GM10266 (cell line): ENCODE results near the gene ITGAX.

Source experiments
- DNase-seq: peaks from one replicate; pipeline ENCODE4 v3.0.0; 2012; ENCODE audit errors: extremely low spot score
- CTCF ChIP-seq: IDR thresholded peaks from 2 replicates; pipeline ENCODE4 v1.5.1; 2012; ENCODE audit warnings: mild to moderate bottlenecking, low read depth; ENCODE audit not compliant: control insufficient read depth, insufficient read depth; ENCODE audit errors: missing control alignments

ITGAX gene

DNA sequence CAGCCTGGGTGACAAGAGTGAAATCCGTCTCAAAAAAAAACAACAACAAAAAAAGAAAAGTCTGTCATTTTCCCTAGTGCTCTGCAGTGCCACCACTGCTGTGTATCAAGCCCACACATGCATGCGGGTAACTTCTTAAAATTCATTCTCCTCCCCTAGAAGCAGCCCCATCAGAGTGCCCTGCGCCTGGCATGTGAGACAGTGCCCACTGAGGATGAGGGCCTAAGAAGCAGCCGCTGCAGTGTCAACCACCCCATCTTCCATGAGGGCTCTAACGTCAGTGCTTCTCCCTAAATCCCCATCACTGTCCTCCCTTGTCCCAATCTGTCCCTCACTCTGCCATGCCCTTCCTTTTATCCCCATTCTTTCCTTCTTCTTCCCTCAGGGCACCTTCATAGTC is 62.9 kb downstream of the ITGAX start:
- TF ChIP-seq CTCF, result no peak

GRCh38 chr16:31420037-31420436 is 65.1 kb downstream of the ITGAX start:
- DNase-seq, result no peak
- no peak for TF ChIP-seq CTCF

More for the DNA sequence above, 62.9 kb downstream of the ITGAX start:
- no peak for DNase-seq

GRCh38 chr16:31421587-31421986 is 66.6 kb downstream of the ITGAX start:
- DNase-seq, result peak; percentile 60
- no peak for TF ChIP-seq CTCF

- no peak for TF ChIP-seq CTCF
- DNase-seq, result no peak
These were observed 68.3 kb downstream of the ITGAX start for GRCh38 chr16:31423241-31423640.

DNA sequence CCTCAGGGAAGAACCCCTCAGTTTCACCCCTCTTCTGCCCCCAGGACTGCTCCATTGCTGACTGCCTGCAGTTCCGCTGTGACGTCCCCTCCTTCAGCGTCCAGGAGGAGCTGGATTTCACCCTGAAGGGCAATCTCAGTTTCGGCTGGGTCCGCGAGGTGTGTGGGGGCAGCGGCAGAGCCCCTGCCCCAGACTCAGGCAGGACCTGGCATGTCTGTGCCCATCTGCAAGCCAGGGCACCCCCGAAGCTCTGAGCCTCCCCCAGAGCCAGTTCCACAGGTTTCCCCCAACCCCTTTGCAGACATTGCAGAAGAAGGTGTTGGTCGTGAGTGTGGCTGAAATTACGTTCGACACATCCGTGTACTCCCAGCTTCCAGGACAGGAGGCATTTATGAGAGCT is 68.8 kb downstream of the ITGAX start:
- DNase-seq, result no peak

DNA sequence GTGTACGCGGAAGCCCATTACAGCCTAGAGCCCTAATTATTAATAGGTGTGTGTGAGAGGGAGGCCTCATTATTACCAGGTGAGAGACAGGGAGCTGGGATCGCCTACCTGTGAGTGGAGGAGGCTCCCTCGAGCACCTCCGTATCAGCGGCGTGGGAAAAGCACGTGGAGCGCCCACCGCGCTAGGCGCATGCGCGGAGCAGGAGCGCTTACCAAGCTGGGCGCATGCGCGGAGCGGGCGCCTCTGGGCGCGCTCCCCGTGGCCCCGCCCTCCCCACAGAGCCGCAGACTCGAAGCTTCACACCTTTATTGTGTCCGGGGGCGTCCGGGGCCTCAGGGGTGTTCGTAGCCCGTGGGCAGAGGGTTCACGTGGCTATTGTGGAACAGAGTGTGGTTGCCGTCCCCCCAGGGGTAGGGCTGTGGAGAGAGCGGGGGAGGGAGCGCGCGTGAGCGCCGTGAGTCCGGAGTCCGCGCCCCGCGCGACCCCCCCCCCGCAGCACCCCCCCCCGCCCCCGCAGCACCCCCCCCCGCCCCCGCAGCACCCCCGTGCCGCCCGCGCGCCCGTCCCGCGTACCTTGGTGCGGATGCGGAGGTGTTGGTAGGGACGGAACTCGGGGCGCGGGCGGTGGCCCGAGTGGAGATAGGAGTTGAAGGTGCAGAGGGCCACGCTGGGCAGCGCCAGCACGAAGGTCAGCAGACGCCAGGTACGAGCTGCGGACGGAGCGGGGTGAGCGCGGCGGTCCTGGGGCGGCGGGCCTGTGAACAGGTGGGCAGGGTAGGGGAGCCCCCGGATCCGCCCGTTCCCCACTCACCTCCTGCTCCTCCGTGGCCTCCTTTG is 72.7 kb downstream of the ITGAX start:
- DNase-seq, result peak; percentile 67
- no peak for TF ChIP-seq CTCF

More for the DNA sequence above, 68.8 kb downstream of the ITGAX start:
- no peak for TF ChIP-seq CTCF

DNA sequence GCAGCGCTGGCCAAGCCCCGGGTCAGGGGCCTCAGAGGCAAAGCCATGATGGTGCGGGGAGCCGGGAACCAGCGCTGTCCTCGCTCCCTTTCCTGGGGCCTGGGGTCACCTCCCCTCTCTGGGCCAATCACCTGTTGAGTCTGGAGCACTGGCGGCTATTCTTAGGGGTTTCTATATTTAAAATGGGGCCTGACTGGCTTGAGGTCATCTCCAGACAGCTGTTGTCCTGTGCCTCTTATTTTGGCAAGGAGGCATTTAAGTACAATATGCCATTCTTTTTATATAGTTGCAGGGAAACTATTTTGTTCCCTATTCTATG is 73.3 kb downstream of the ITGAX start, which contains the start of gene COX6A2:
Gene COX6A2 (minus strand): TSS at position 82 of the 319 bp plus-strand sequence. CDS start 35 bp downstream, at position 47.
- TF ChIP-seq CTCF, result no peak
- DNase-seq, result no peak
